Spleen (tissue), 11 donors: Measurements from ENCODE around the gene MTG2. TPM values are rescaled to one million over a fixed set of nuclear protein-coding genes. Genes with fewer than 3 reads are reported as not detected.
A peak's percentile ranks its signal among the peaks of the same experiment; 100 is the strongest.

Source experiments
- DNase-seq: peaks from one replicate; pipeline ENCODE4 v3.0.0-alpha.2; 2020
- H3K27ac ChIP-seq, 8 donors: fragments of 200-600 bp; sonication (generic) in 7 of 8; 1 replicate in 4 of 8; 2 replicates in 4 of 8; pipeline versions ENCODE4 v1.5.0 to v1.8.0; 2016 to 2021; ENCODE audit warnings: inconsistent platforms in 4 of 8, mild to moderate bottlenecking in 4 of 8, moderate library complexity in 1 of 8
- H3K27me3 ChIP-seq, 7 donors: fragments of 200-600 bp; sonication (generic) in 6 of 7; replicated peaks in 1 of 7; 1 replicate in 4 of 7; 2 replicates in 3 of 7; pipeline versions ENCODE4 v1.5.0 to v1.8.0; 2016 to 2021; ENCODE audit warnings: inconsistent platforms in 3 of 7, mild to moderate bottlenecking in 1 of 7
- H3K36me3 ChIP-seq, 6 donors: fragments of 200-600 bp; sonication (generic) in 5 of 6; 1 replicate in 4 of 6; 2 replicates in 2 of 6; pipeline versions ENCODE4 v1.5.0 to v1.8.0; 2016 to 2021; ENCODE audit warnings: inconsistent platforms in 2 of 6
- H3K4me1 ChIP-seq, 6 donors: fragments of 200-600 bp; sonication (generic) in 5 of 6; 1 replicate in 3 of 6; 2 replicates in 3 of 6; pipeline versions ENCODE4 v1.5.0 to v1.8.0; 2016 to 2021; ENCODE audit warnings: inconsistent platforms in 3 of 6
- H3K4me3 ChIP-seq, 8 donors: fragments of 200-600 bp; sonication (generic) in 7 of 8; 1 replicate in 4 of 8; 2 replicates in 4 of 8; pipeline versions ENCODE4 v1.5.0 to v1.8.0; 2016 to 2021; ENCODE audit warnings: inconsistent platforms in 4 of 8, mild to moderate bottlenecking in 4 of 8, moderate library complexity in 2 of 8
- H3K9me3 ChIP-seq, 8 donors: fragments of 200-600 bp; sonication (generic) in 7 of 8; 1 replicate in 4 of 8; 2 replicates in 4 of 8; pipeline versions ENCODE4 v1.5.0 to v1.8.0; 2016 to 2021; ENCODE audit warnings: inconsistent platforms in 4 of 8
- POLR2A ChIP-seq, 3 donors: fragments of 450-650 bp; IDR thresholded peaks; one replicate each; pipeline ENCODE4 v1.5.1; 2017; ENCODE audit warnings: antibody characterized with exemption in 3 of 3, mild to moderate bottlenecking in 1 of 3
- POLR2AphosphoS5 ChIP-seq, 3 donors: sonication (generic); formaldehyde crosslinking; IDR thresholded peaks; one replicate each; pipeline ENCODE4 v1.5.1; 2017; ENCODE audit warnings: antibody characterized with exemption in 3 of 3
- WGBS, 5 donors: extraction: QIAGEN DNeasy Blood & Tissue Kit in 3 of 5; methylation state at CpG; one replicate each; pipeline versions ENCODE4 v1.1.5 to v1.1.7; 2013 to 2018; 5-methylcytosine and 5-hydroxymethylcytosine counted together
- intact Hi-C: fragments of 100-400 bp; cut with DNase I; formaldehyde crosslinking; loops from one replicate; pipeline ENCODE4 v1.15.0; 2023; ENCODE audit warnings: low total_unique reads
- polyA plus RNA-seq, 3 donors: library from polyadenylated mRNA; stranded (reverse); fragments of 200-250 nt; gene quantifications; one replicate each; pipeline ENCODE4 v1.2.1, GENCODE V29; 2013
- total RNA-seq, 7 donors: library from RNA; depleted of rRNA in 3 of 7; stranded (reverse); fragments of >200 nt in 3 of 7; fragmentation: NEBNext Ultra II Directional in 4 of 7; extraction: Animal tissue kit (Norgen Biotek cat#: 25700) in 4 of 7; gene quantifications; one replicate each; pipeline versions ENCODE4 v1.1.0 to v1.2.1, GENCODE V29; 2016 to 2021
- TF ChIP-seq, protein P1 (sequence below), 11 experiments: fragments of 200-600 bp in 7 of 11; fragments of 450-650 bp in 4 of 11; sonication (generic) in 4 of 11; IDR thresholded peaks in 8 of 11; conservative IDR thresholded peaks in 3 of 11; 1 replicate in 7 of 11; 2 replicates in 4 of 11; pipeline versions ENCODE4 v1.4.0 to v1.8.0; 2016 to 2021; ENCODE audit warnings: antibody characterized with exemption in 11 of 11, inconsistent platforms in 4 of 11, mild to moderate bottlenecking in 1 of 11
- donor health status: healthy with polysubstance abuse.
- donor health status: DM: no; HTN: no; CAD: no; lungs with moderate emphysema.
- donor health status: DM: no; HTN: no; CAD: no.
- donor health status: Bipolar disorder and iron deficiency.
- donor health status: healthy.
- donor health status: DM: no; HTN: no; CAD: no.
- donor health status: DM: yes; HTN: yes; CAD: no.

The MTG2 gene
- total and polyA plus RNA-seq, 10 donors: 22.6 to 41.3 (median 37.6) TPM

DNA sequence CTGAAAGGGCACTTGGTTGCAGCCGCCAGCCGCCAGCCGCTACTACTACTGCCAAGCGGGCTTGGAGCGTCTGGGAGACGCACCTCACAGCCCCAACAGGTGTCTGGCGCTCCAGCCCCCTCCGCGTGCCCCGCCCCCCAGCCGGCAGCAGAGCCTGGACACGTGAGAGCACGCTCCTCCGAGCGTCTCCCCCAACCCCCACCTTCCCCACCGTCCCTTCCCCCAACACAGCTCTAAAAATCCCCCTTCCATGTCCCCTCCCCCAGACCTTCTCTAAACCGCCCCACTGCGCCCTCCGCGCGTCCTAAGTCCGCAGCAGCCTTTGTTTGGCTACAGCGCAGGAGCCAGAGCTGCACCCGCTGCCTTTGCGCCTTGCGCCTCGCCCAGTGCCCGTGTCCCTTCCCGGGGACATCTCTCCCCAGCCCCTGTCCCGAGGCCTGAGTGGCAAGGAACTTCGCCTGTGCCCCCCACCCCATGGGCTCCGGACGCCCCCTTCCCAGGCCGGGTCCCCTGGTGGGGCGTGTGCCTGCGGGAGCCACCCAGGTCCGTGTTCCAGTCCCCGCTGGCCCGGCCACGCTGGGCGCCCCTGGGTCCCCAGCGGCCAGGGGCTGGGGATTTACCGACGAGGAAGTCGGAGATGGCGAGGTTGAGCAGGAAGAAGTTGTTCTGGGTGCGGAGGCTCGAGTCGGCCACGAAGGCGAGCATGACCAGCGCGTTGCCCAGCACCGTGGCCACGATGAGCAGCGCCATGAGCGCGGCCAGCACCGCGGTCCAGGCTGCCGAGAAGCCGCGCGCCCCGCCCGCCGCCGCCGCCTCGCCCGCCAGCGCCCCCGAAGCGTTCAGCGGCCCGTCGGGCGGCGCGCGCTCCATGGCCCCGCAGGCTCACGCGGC, 36.5 kb downstream of the MTG2 start:
- no peak for DNase-seq
- H3K27me3 ChIP-seq: peaks cover 11 to 100% (median 88%) of the 10 kb centered on the region in 7 donors
- H3K9me3 ChIP-seq: no peaks in the 10 kb centered on the region
- peaks cover 6 to 25% (median 16%) of the 10 kb centered on the region in 6 donors for H3K4me1 ChIP-seq
- TF ChIP-seq, protein P1, sequence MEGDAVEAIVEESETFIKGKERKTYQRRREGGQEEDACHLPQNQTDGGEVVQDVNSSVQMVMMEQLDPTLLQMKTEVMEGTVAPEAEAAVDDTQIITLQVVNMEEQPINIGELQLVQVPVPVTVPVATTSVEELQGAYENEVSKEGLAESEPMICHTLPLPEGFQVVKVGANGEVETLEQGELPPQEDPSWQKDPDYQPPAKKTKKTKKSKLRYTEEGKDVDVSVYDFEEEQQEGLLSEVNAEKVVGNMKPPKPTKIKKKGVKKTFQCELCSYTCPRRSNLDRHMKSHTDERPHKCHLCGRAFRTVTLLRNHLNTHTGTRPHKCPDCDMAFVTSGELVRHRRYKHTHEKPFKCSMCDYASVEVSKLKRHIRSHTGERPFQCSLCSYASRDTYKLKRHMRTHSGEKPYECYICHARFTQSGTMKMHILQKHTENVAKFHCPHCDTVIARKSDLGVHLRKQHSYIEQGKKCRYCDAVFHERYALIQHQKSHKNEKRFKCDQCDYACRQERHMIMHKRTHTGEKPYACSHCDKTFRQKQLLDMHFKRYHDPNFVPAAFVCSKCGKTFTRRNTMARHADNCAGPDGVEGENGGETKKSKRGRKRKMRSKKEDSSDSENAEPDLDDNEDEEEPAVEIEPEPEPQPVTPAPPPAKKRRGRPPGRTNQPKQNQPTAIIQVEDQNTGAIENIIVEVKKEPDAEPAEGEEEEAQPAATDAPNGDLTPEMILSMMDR (IDR thresholded peaks at IDR 0.05 in 8 of 11, conservative IDR thresholded peaks at IDR 0.05 in 3 of 11): no peak
- TF ChIP-seq POLR2AphosphoS5 (IDR thresholded peaks at IDR 0.05) (no peak), POLR2A (IDR thresholded peaks at IDR 0.05) (no peak)
- intact Hi-C loops: no loop called here
- peak overlapping the region in 6 of 8 donors; percentile 22 to 69 (median 40) for H3K4me3 ChIP-seq
- no peak overlapping the region for H3K27ac ChIP-seq
- 3 to 4% (median 3%) methylated on average over 70 to 84 of the region's 84 CpGs for WGBS, 5 donors
- H3K36me3 ChIP-seq: no peaks in the 10 kb centered on the region

DNA sequence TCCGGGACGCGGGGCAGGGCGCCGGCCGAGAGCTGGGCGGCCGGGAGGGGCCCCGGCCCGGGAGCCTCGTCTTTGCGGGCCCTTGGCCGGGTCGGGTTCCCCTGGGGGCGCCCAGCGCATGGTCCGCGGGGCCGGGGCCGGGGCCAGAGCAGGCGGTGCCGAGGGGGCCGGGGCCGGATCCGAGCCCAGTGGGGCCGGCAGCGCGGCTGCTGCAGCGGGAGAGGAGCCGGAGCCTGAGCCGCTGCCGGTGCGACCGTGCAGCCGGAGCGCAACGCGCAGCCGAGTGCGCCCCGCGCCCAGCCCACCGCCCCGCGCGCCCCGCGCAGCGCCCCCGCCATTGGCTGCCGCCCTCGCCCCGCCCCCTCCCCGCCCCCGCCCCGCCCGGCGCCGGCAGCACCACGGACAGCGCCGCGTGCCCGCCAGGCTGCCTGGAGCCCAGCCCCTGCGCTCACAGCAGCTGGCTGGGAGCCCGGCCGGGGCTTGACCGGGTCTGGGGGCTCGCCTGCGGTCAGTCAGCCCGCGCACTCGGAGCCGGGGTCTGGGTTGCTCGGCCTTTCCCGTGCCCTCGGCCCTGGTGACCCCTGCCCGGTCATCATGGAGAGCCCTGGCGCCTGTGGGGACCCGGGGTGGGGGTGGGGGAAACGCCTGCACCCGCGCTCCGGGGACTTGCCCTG, 37.3 kb downstream of the MTG2 start, which contains the start of gene HRH3:
TSS of gene HRH3 (minus strand) at position 287 of the 674 bp plus-strand sequence. CDS start 308 bp downstream, outside the sequence.
- no peak for TF ChIP-seq POLR2AphosphoS5 (IDR thresholded peaks at IDR 0.05)
- TF ChIP-seq, protein P1 (IDR thresholded peaks at IDR 0.05 in 8 of 11, conservative IDR thresholded peaks at IDR 0.05 in 3 of 11): no peak
- no peak for TF ChIP-seq POLR2A (IDR thresholded peaks at IDR 0.05)
- peak within 1 kb of the TSS in 6 of 8 donors; percentile 22 to 69 (median 40) for H3K4me3 ChIP-seq
- peaks cover 6 to 25% (median 16%) of the 10 kb centered on the region in 6 donors for H3K4me1 ChIP-seq
- peak; percentile 85 for DNase-seq
- H3K27me3 ChIP-seq: peaks cover 11 to 100% (median 84%) of the 10 kb centered on the region in 7 donors
- no peak within 1 kb of the TSS for H3K27ac ChIP-seq
- intact Hi-C loops: no loop called here
- WGBS, 5 donors: 0 to 3% (median 1%) methylated on average over 10 to 84 of the region's 84 CpGs
- no peaks in the 10 kb centered on the region for H3K9me3 ChIP-seq
- no peaks in the 10 kb centered on the region for H3K36me3 ChIP-seq

DNA sequence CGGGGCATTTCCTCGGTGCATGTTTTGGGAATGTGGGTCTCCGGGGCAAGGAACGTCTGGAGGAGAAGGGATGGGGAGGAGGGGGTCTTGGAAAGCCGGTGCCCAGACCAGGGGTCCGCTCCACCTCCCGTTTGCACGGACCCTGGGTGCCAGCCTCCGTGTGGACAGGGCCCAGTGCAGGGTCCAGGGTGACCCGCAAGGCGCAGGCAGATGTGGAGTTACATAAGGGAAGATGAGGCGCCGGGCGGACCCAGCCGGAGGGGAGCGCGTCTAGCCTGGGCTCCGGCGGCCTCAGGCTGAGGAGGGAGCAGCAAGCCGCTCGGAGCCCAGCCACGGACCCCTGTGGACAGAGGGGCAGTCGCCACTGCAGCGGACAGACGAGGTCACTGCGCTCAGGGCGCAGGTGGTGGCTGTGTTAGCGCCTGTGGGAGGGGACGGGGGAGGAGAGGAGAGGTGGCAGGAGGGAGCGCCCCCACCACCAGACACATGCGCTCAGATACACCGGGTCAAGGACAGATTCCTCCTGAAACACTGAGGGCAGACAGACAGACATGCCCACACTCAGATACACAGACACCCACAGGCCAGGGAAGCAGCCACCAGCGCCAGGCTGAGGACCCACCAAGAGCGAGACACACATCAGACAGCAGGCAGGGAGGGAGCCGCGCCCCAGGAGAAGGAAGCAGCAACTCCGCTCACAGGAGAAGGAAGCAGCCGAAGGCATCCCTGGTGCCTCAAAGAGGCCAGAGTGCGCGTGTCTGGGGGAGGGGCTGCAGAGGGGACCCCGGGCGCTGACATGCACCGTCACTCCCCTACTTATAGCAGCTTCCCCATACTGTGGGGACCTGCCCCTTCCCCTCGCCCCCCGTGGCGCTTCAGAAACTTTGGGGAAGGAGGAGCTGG, 38.1 kb downstream of the MTG2 start:
- Histone ChIP-seq H3K4me3 (peak overlapping the region in 3 of 8 donors; percentile 40 to 69 (median 41)), H3K36me3 (no peaks in the 10 kb centered on the region), H3K9me3 (no peaks in the 10 kb centered on the region), H3K27me3 (peaks cover 11 to 100% (median 76%) of the 10 kb centered on the region in 7 donors), H3K27ac (no peak overlapping the region), H3K4me1 (peaks cover 6 to 25% (median 16%) of the 10 kb centered on the region in 6 donors)
- 4 to 8% (median 6%) methylated on average over 23 to 46 of the region's 46 CpGs for WGBS, 5 donors
- intact Hi-C loops: no loop called here
- TF ChIP-seq, protein P1 (IDR thresholded peaks at IDR 0.05 in 8 of 11, conservative IDR thresholded peaks at IDR 0.05 in 3 of 11): no peak
- no peak for TF ChIP-seq POLR2AphosphoS5 (IDR thresholded peaks at IDR 0.05)
- TF ChIP-seq POLR2A (IDR thresholded peaks at IDR 0.05): no peak
- no peak for DNase-seq
